Measurements from ENCODE around the gene MAML3. TPM values are rescaled to one million over a fixed set of nuclear protein-coding genes. Genes with fewer than 3 reads are reported as not detected.

The MAML3 gene
- total RNA-seq, 1 donor from 2014 or later: 24.8 TPM

DNA sequence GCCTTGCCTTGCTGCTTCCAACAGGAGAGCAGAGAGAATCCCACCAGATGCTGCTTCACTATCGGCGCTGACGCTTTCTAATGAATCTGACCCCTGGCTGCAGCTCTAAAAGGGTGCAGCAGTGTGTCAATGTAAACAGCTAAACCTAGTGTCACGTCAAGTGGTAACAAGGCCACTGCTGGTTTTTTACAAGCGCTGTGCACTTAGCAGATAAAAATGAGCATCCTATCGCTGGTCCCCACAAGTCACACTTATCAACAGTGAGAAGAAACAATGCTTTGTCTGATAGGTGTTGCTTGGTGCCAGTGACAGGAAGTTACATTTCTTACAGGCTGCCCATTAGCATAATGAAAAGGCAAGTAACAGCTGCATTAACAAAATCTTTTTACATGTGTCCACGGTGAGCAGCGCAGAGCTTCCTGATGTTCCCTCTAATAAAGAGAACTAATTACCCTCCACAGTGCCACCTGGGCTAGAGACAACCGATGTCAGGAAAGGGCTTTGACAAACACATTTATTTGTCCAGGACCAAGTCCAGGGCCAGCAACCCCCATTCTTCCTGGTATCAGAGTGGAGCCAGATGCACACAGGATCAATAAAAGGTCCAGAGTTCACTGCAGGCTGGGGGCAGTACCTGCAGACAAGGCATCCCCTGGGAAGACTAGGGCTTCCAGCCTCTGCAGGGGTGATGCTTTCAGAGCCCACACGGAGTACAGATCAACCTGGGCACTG is 312.4 kb downstream of the MAML3 start:
- H3K4me1 Mint-ChIP-seq: peaks cover 24% of the 10 kb centered on the region
- peak overlapping the region; percentile 35 for H3K27ac Mint-ChIP-seq
- TF ChIP-seq, protein P1, sequence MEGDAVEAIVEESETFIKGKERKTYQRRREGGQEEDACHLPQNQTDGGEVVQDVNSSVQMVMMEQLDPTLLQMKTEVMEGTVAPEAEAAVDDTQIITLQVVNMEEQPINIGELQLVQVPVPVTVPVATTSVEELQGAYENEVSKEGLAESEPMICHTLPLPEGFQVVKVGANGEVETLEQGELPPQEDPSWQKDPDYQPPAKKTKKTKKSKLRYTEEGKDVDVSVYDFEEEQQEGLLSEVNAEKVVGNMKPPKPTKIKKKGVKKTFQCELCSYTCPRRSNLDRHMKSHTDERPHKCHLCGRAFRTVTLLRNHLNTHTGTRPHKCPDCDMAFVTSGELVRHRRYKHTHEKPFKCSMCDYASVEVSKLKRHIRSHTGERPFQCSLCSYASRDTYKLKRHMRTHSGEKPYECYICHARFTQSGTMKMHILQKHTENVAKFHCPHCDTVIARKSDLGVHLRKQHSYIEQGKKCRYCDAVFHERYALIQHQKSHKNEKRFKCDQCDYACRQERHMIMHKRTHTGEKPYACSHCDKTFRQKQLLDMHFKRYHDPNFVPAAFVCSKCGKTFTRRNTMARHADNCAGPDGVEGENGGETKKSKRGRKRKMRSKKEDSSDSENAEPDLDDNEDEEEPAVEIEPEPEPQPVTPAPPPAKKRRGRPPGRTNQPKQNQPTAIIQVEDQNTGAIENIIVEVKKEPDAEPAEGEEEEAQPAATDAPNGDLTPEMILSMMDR (IDR thresholded peaks at IDR 0.05; ENCODE audit: unreplicated experiment): no peak
- no peak overlapping the region for H3K4me3 Mint-ChIP-seq
- H3K9me3 Mint-ChIP-seq: no peaks in the 10 kb centered on the region
- DNase-seq (ENCODE audit: low spot score in 2 of 2, unreplicated experiment in 2 of 2): no peak
- no peaks in the 10 kb centered on the region for H3K36me3 Mint-ChIP-seq
- no peaks in the 10 kb centered on the region for H3K27me3 Mint-ChIP-seq (ENCODE audit: low read depth)

DNA sequence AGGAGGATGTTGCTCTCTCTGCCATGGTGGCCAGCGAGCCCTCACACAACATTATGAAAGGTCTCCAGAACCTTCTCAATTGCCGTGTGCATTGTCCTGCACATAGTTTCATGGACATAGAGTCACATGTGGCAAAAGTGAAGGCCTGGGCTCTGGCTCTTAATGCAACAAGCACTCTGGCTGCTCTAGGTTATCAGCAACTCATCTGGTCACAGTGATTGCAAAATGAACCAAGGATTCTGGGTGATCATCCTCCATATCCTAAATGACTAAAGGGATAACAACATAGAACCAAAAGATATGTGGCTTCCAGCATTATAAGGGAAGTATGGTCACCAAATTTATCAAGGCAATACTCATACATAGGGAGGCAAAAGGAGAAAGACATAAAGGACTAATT is 313.2 kb downstream of the MAML3 start:
- no peak overlapping the region for H3K4me3 Mint-ChIP-seq
- DNase-seq (ENCODE audit: low spot score in 2 of 2, unreplicated experiment in 2 of 2): no peak
- no peaks in the 10 kb centered on the region for H3K9me3 Mint-ChIP-seq
- TF ChIP-seq, protein P1 (IDR thresholded peaks at IDR 0.05; ENCODE audit: unreplicated experiment): no peak
- H3K27me3 Mint-ChIP-seq (ENCODE audit: low read depth): no peaks in the 10 kb centered on the region
- no peak overlapping the region for H3K27ac Mint-ChIP-seq
- H3K4me1 Mint-ChIP-seq: peaks cover 24% of the 10 kb centered on the region
- H3K36me3 Mint-ChIP-seq: no peaks in the 10 kb centered on the region

DNA sequence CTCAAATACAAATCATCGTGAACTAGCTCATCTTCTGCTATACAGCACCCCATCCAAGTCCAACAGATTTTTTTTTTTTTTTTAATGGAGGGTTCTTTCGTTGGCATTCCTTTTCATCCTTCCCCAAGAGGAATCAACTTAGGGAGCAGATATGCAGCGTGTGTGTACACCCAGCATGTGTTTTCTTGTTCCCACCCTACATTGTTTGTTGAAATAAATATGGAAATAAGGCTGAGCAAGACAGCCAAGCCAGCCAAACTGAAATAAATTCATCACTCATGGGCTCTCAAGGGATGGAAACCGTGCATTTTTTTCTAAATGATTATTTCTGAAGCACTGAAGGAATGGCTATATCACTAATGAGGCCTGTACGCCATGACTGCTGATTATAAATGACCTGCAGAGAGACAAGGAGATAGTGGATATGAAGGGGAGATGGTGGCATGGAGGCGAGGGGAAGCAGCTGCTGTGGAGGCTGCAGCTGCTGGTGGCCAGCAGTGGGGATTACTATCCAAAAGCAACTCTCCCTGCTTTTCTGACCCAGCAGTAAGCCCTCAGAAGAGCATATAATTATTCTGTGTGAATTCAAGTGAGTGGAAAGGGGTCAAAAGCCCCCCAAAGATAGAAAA is 314.5 kb downstream of the MAML3 start:
- H3K27ac Mint-ChIP-seq: peak overlapping the region; percentile 13
- no peaks in the 10 kb centered on the region for H3K9me3 Mint-ChIP-seq
- no peak for DNase-seq (ENCODE audit: low spot score in 2 of 2, unreplicated experiment in 2 of 2)
- no peak overlapping the region for H3K4me3 Mint-ChIP-seq
- H3K4me1 Mint-ChIP-seq: peaks cover 31% of the 10 kb centered on the region
- no peaks in the 10 kb centered on the region for H3K36me3 Mint-ChIP-seq
- TF ChIP-seq, protein P1 (IDR thresholded peaks at IDR 0.05; ENCODE audit: unreplicated experiment): no peak
- H3K27me3 Mint-ChIP-seq (ENCODE audit: low read depth): no peaks in the 10 kb centered on the region

DNA sequence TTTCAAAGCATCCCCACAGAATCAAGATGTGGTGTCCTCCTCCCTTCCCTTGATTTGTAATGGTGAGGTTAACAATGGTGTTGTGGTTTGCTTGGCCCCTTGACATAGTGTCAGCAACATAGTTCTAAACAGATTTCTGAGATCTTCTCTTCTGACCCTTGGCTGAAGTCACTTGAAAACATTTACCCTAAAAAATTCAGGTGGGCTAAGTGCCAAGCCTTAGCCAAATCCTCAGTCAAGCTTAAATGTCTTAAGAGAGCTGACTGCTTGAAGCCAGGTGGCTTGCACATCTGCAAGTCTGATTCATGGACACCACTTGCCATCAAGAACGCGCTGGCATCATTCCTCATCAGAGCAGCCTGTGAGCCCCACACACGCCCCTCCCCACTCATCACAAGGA is 315.2 kb downstream of the MAML3 start:
- no peak overlapping the region for H3K27ac Mint-ChIP-seq
- H3K4me1 Mint-ChIP-seq: peaks cover 32% of the 10 kb centered on the region
- TF ChIP-seq, protein P1 (IDR thresholded peaks at IDR 0.05; ENCODE audit: unreplicated experiment): no peak

DNA sequence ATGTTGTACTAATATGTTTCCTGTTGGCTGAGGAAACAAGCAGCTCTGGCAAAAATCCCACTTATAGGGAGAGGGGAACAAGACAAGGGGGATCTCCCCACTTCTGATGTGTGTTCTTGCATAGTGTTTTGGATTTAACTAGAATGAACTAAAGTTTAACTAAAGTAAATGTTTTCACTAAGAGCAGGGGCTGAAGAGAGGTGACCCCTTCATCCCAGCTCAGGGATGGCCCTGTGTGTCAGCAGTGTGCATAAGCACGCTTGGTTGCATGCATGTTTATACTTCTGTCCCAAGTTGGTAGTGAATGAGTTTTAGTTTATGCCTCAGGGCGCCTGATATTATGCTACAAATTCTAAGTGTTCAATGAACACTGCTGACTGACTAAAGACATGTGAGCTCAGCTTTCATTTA is 319.0 kb downstream of the MAML3 start:
- peaks cover 24% of the 10 kb centered on the region for H3K4me1 Mint-ChIP-seq
- H3K9me3 Mint-ChIP-seq: no peaks in the 10 kb centered on the region

More for the DNA sequence above, 315.2 kb downstream of the MAML3 start:
- H3K27me3 Mint-ChIP-seq (ENCODE audit: low read depth): no peaks in the 10 kb centered on the region
- H3K36me3 Mint-ChIP-seq: no peaks in the 10 kb centered on the region
- no peak for DNase-seq (ENCODE audit: low spot score in 2 of 2, unreplicated experiment in 2 of 2)
- no peak overlapping the region for H3K4me3 Mint-ChIP-seq
- no peaks in the 10 kb centered on the region for H3K9me3 Mint-ChIP-seq

More for the DNA sequence above, 319.0 kb downstream of the MAML3 start:
- no peak overlapping the region for H3K4me3 Mint-ChIP-seq
- peak overlapping the region; percentile 7 for H3K27ac Mint-ChIP-seq
- DNase-seq (ENCODE audit: low spot score in 2 of 2, unreplicated experiment in 2 of 2): no peak
- TF ChIP-seq, protein P1 (IDR thresholded peaks at IDR 0.05; ENCODE audit: unreplicated experiment): no peak
- H3K27me3 Mint-ChIP-seq (ENCODE audit: low read depth): no peaks in the 10 kb centered on the region
- peaks cover 2% of the 10 kb centered on the region for H3K36me3 Mint-ChIP-seq

Measured in mesothelial cell of epicardium (in vitro differentiated cells).